NCI-H446 (cell line): ENCODE results near the gene TMEM223.
A peak's percentile ranks its signal among the peaks of the same experiment; 100 is the strongest.
"Not testable (repeated sequence)": the region's sequence is repeated elsewhere in the genome, so short reads cannot be mapped to it uniquely, and the experiment has no call there.

ENCODE experiments used
- DNase-seq, 2 experiments: peaks; one replicate each; lab custom pipeline; 2025; lab: John Stamatoyannopoulos, UW

Gene TMEM223

DNA sequence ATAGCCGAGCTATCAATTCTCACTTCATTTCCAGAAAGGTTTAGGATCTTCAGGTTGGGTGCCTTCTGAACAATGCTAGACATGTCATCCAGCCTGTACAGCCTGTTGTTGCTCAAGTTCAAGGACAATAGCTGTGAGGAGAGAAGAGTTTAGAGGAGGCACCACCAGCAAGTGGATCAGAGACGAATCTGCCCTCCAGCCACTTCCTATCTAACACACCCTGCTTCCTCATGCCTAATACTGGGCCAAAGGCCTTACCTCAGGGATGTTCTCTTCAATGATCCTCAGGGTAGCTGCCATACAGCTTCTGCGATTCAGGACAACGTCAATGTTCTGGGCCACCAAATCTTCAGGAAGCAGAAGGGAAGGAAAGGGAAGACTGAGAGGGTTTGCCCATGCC is 9.3 kb upstream of the TMEM223 start:
- DNase-seq, result no peak

DNA sequence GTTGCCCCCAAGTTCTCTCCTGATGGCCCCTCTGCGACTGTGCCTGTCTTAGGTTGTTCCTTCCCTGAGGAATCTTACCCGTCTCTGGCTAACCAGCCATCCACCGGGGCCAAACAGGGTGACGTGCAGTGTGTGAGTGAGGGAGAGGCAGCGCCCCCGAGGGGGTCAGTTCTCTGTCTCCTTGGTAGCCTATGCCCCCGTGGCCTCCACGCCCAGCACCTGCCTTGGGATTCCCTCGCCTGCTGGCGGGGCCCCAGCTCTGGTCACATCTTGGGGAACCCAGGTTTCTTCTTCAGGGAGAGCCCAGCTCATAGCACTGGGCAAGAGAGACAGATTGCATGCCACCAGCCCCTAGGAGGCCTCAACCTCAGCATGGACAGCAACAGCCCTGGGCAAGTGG is 7.7 kb upstream of the TMEM223 start:
- no peak for DNase-seq

DNA sequence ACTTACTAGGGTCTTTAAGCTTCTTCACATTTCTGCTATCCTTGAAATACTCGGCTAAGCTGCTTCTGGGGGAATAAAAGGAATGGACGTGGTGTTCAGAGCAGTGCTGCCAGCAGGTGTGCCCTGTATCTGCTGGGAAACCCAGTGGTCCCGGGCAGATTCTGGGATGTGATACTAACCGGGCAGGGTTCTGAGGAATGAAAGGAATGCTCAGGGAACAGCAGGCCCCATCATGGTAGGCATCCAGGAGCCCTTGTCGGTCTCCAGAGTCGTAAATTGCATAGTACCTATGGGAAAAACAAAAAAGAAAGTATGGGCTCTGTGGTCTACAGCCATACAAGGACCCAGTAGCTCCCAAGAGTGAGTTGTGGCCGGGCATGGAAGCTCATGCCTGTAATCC is 4.5 kb upstream of the TMEM223 start:
- no peak for DNase-seq

DNA sequence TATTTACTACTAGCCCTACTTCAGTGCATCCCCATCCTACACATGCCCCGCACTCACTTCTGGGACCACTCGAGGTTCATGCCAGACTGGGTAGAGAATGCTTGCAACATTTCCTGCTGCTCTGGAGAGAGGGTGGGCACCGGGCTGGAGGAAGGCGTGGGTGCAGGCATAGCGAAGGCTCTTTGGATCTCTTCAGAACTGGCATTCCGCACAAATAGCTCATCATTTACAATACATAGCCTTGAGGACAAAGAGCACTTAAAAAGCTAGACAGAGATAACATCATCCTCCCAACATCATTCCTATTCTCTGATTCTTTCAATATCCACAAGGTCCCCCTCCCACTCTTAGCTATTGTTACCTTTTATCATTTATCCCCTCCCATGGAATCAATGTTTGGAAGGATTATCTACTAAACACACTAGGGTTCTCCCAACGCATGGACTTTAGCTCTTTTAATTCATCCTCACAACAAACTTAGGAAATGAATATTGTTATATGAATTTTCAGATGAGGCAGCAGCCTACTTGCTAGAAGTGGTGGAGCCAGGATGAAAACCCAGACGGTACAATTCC is 2.5 kb upstream of the TMEM223 start:
- no peak for DNase-seq

DNA sequence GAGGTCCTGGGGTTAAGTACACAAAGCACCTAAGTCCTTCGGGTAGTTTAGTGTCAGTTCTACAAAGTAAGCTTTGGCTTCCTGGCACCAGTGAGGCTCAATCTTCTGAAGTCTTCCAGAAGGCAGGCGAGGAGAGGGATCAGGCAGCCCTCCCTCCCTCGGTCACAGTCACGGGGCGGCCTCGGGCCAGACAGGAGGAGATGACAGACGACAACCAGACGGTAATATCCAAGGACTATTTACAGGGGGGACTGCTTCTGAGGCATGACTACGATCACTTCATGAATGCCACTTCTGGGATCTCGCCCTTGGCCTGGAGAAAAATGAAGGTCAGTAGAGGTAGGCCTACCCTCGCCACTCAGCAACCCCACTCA is 383 bp upstream of the TMEM223 start:
- peak in 1 of 2 experiments; percentile 54 for DNase-seq

DNA sequence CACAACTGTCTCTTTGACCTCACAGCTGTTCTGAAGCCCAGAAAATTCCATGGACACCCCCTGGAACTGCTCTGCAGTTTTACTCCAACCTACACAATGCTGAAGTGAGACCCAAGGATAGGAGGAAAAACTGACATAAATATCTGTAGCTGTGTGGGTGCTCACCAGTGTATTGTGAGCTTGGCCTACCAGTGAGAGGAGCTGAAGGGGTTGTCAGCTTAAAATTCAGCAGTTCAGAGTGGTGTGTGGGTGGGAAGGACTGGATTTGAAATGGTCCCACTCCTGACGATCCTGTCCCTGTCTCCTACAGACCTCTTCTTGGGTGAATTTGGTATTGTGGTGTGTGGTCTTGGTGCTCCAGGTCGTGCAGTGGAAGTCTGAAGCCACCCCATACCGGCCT is 2.2 kb downstream of the TMEM223 start:
- DNase-seq, result no peak

DNA sequence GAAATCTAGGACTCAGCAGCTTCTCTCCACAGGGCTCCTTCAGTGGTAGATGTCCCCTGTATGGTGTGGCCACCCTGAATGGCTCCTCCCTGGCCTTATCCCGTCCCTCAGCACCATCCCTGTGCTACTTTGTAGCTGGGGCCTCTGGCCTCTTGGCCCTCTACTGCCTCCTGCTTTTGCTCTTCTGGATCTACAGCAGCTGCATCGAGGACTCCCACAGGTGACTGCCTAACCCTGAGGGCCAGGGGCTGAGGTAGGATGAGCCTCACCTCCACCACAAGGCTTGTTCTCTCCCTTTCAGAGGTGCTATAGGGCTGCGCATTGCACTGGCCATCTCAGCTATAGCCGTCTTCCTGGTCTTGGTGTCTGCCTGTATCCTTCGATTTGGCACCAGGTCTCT is 2.8 kb downstream of the TMEM223 start:
- DNase-seq, result no peak

DNA sequence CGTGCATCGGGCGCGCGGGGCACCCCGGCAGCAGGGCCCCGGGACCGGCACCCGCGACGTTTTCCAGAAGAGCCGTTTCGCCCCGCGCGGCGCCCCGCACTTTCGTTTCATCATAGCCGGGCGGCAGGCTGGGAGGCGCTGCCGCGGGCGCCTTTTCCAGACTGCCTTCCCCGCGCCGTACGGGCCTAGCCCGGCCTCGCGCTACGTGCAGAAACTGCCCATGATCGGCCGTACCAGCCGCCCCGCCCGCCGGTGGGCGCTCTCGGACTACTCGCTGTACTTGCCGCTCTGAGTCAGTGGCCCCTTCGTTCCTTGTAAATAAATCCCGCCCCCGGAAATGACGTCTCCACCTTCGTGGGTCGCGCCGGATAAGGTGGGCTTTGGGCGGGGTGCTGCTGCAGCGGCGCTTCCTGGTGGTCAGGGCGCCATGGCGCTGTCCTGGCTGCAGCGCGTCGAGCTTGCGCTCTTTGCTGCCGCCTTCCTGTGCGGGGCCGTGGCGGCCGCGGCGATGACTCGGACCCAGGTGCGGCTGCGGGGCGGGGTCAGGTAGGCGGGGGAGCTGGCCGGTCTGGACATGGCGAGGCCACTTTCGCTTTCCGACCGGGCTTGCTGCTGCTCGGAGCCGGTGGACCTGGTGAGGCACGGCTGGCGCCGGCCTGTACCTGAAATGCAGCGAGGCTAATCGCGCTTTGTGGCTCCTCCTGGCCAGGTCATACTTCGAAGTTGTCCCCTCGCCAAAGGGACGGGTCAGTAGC is 4.6 kb downstream of the TMEM223 start, which contains the start of gene TMEM179B:
TMEM179B (plus strand) TSS at position 398 of the 755 bp plus-strand sequence; CDS start at position 428, 30 bp downstream.
- peak; percentile 97 to 98 for DNase-seq

DNA sequence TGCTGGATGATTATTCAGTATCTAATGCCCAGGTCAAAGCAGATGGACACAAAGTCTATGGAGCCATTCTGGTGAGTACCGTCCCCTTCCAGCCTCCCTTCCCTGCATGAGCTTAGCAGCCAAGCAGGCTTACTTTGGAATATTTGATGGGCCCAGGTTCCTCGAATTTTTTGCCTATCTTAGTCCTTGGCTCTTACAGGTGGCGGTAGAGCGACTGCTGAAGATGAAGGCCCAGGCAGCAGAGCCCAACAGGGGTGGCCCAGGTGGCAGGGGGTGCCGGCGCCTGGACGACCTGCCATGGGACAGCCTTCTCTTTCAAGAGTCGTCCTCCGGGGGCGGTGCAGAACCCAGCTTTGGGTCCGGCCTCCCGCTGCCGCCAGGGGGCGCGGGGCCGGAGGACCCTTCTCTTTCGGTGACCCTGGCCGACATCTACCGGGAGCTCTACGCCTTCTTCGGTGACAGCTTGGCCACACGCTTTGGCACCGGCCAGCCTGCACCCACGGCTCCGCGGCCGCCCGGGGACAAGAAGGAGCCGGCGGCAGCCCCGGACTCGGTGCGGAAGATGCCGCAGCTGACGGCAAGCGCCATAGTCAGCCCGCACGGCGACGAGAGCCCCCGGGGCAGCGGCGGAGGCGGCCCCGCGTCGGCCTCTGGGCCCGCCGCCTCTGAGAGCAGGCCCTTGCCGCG is 5.3 kb downstream of the TMEM223 start:
- DNase-seq, result peak; percentile 14 to 83

DNA sequence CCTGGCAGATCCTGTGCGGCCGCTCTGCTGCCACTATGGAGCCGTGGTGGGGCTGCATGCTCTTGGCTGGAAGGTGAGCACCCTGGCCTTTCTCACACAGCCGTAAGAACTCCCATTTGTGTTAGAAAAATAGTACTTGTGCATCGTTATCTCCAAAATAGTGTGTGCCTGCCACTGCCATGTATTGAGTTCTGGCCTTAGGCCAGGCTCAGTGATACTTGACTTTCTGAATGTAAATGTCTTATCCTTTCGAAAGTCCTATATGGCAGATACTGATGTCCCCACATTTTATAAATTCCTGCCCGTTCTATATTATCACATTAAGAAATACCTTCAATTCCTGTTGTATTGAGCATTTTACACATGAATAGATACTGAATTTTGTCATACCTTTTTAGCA is 9.1 kb downstream of the TMEM223 start:
- no peak for DNase-seq

DNA sequence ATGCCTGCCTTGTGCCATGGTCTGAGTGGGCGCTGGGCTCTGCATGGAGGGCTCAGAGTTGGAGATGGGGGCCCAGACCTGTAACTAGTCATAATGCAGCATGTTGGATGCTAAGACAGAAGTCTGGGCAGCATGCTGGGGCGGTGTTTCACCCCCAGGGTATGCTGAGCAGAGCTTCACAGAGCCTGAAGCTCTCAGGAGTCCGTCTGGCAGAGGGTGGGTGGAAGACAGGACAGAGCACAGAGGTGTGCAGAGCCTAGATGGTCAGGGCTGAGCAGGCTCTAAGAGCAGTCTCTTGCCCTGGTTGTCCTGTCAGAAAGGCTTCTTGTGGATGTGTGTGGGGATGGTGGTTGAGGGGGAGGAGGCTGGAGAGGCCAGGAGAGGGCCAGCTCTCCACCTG is 13.4 kb downstream of the TMEM223 start:
- DNase-seq, result no peak

DNA sequence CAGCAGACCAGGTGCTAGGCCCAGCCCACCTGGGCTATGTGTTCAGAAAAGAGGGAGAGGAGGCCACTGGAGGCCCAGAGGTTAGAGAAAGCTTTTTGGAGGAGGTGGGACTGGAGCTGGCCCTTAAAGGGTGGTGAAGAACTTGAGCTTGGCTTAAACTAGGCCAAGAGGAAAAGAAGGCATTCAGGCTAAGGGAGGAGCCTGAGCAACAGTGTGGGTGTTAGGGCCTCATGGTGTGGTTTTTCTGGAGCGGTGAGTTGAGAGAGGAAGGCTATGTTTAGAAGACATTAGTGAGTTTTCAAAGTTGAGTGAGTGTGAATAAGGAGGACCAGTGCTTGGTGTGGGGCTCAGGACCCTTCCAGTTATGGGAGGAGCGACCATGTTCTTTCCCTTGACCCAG is 14.4 kb downstream of the TMEM223 start:
- DNase-seq, result no peak

DNA sequence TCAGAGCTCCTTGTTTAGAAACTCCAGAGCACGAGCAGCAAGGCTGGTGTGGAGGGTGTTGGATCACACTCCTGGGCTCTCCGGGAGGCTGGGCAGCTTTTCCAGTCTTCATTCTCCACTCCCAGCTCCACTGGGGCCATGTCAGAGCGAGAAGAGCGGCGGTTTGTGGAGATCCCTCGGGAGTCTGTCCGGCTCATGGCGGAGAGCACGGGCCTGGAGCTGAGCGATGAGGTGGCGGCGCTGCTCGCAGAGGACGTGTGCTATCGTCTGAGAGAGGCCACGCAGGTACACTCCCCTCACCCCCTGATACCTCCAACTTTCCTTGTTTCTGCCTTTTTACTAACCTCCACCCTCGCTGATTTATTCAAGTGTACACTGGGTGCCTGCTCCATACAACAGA is 16.2 kb downstream of the TMEM223 start:
- DNase-seq, result no peak

DNA sequence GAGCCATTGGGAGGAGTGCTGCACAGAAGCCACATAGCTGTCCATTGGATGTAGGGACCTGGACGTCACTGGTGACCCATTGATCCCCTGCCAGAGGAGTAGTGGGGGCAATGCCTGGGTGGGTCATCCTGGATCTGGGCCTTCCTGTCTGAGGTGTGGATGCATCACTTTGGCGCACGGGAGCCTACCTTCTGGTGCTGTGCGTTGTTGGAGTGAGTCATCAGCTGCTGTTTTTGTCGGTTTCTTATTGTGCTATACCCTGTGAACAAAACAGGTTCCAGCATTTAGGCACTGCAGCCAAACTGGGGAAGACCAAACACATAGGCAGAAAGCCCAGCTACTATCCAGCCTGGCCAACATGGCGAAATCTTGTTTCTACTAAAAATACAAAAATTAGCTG is 17.4 kb downstream of the TMEM223 start:
- no peak for DNase-seq

DNA sequence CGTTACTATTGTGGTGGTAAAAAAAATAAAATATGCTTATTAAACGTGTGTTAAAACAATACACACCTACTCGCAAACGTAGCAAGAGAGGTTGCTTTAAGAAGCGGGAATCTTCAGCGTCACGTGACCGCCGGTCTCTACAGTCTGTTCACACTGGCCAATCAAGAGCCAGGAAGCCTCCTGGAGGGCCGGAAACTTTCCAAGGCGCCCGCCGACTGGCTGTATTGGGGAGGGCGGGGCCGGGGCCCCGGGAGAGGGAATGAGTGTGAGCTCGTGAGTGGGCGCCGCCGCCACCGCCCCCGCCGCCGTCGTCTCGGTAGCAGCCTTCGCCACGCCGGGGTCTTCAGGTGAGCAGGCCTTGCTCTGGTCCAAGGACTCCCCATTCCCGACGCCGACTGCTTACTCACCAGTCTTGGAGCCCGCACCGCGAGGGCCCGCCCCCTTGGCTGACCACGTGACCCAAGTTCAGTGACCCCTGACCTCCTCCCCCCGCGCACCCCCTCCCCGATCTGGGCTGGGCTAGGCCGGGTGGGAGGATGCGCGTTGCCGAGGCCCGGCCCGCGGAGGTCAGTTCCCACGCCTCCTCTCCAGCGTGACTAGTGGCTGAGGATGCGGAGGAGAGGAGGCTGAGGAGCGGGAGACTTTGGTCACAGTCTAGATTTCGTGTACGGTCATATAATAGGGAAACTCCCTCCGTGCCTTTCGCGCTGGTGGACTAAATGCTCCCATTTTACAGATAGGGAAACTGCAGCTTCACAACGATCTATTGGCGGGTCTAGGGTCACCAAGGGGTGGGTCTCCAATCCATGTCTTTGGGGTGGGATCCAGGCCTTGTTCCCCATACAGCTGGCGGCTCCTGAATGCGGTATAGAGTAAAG is 20.4 kb downstream of the TMEM223 start, which contains the start of gene TAF6L:
TAF6L (plus strand) TSS at position 253 of the 878 bp plus-strand sequence. CDS start 4,388 bp downstream, outside the sequence.
- DNase-seq, result peak; percentile 97 to 98

DNA sequence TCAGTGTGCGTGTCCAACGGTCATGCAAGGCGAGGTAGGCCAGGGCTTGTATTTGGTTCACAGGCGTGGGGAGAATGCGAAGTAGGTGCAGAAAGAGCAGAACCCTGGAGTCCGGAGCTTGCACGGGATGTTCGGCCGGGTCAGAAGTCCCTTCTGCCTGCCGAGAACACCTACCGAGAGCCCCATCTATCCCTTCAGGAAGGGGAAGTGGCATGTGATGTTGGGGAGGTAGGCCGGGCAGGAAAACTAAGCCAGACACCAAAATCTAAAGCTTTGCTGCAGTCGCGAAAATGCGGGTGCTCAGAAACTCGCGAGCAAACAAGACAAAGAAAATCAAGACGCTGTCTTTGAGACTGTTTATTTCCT is 21.0 kb downstream of the TMEM223 start:
- no peak for DNase-seq

DNA sequence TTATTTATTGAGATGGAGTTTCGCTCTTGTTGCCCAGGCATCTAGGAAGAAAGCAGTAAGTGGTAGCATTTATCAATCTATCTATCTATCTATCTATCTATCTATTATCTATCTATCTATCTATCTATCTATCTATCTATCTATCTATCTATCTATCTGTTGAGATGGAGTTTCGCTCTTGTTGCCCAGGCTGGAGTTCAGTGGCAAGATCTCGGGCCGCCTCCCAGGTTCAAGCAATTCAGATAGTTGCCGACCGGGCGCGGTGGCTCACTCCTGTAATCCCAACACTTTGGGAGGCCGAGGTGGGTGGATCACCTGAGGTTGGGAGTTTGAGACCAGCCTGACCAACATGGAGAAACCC is 31.0 kb downstream of the TMEM223 start:
- not testable (repeated sequence) for DNase-seq

DNA sequence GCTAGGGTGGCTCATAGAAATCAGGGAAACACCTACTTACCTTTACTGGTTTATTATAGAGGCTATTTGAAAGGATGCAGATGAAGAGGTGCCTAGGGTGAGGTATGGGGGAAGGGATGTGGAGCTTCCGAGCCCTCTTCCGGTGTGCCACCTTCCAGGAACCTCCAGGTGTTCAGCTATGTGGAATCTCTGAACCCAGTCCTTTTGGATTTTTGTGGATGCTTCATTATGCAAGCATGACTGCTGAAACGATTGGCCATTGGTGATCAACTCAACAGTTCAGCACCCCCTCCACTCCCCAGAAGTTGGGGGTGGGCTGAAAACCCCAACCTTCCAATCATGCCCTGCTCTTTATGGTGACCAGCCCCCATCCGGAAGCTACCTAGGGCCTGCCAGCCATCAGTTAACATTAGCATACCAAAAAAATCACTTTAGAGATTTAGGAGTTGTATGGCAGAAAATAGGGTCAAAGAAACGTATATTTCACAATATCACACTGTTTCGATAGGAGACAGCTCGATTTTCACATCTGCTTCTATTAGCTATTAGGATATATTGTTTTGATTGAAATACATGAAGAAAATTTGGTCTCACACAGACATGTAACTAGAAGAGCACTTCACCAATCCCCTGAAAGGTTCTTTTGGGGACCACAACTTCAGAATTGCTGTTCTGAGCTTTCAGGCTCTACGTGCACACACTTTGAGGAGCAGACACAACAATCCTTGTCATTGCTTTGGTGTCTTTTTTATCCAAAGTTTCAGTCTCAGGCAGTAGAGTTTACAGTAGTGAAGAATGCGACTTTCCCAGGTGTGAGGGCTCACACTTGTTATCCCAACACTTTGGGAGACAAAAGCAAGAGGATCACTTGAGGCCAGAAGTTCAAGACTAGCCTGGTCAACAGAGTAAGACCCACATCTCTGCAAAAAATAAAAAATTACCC is 33.7 kb downstream of the TMEM223 start:
- no peak for DNase-seq

DNA sequence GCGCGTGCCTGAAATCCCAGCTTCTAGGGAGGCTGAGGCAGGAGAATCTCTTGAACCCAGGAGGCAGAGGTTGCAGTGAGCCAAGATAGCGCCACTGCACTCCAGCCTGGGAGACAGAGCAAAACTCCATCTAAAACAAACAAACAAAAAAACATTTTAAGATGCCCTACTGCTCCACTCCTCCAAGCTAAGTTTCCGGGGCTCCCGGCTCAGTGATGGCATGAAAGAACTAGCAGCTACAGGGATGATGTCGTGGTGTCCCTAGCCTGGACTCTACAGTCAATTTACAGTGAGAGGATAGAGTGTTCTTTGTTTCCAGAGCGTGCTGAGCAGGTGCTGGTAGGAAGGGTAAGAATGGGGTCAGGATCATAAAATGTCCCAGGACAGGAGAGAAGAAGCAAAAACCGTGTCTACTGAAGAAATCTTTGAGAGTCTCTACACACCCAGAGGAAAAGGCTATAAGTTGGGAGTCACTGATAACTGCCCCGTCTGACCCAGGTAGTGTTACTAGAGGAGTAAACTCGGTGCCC is 36.7 kb downstream of the TMEM223 start:
- no peak for DNase-seq

DNA sequence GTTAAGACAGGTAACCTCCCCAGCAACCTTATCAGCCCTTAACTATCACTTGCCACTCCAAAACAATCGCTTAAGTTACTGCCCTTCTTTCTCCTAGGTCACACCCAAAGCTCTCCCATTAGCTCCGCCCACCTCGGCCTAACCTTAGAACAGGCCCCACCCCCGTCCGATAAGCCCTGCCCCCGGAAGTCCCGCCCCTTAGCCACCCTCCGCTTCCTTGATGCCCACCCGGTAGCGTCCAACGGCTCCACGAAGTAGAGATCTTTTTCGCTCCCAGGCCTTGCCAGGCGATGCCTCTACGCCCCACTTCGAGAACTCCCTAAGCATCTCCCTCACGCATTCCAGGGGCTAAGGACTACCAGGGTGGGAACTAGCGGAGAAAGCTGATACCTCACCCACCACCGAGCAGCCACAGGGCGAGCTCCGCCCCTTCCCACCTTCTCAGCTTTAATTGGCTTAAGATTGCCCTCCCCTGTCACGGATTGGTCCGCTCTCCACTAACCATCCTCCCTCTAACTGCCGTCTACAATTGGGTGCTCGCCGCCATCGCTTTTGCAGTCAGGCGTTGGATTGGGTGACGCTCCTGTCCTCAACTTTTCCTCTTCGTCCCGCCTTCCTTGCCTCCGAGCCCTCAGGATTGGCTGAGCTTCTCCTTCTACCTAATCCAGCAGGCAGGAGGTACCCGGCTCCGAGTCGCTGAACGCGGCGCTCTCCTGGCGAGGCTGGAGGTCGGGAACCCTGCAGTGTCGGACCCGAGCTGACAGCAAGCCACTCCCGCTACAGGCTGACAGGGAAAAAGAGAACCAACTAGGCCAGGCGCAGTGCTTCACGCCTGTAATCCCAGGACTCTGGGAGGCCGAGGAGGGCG is 37.8 kb downstream of the TMEM223 start, which contains the start of gene ZBTB3:
ZBTB3 (minus strand) TSS at position 425 of the 868 bp plus-strand sequence. CDS start 496 bp downstream, outside the sequence.
- peak; percentile 99 for DNase-seq
